Stimulated activated CD4-positive, alpha-beta T cell treated with anti-CD3 and anti-CD28 coated beads, TNF-alpha, amount 100 ng/mL, for 4 hours (primary cell): ENCODE results near the gene USP46.
A peak's percentile ranks its signal among the peaks of the same experiment; 100 is the strongest.

Experiments
- DNase-seq, 3 experiments: peaks; one replicate each; pipeline ENCODE4 v3.0.0-alpha.2; 2020; ENCODE audit warnings: low read depth in 3 of 3

USP46 gene

DNA sequence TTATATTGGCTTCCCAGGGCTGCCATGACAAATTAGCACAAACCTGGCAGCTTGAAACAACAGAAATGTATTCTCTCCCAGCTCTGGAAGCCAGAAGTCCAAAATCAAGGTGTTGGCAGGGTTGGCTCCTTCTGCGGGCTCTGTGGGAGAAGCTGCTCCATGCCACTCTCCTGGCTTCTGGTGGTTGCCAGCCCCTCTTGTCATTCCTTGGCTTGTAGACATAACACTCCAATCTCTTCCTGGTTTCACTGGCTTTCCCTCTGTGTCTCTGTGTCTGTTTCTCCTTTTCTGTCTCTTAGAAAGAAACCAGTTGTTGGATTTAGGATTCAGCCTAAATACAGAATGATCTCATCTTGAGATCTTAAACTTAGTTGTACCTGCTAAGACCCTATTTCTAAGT, 85.5 kb downstream of the USP46 start:
- no peak for DNase-seq

DNA sequence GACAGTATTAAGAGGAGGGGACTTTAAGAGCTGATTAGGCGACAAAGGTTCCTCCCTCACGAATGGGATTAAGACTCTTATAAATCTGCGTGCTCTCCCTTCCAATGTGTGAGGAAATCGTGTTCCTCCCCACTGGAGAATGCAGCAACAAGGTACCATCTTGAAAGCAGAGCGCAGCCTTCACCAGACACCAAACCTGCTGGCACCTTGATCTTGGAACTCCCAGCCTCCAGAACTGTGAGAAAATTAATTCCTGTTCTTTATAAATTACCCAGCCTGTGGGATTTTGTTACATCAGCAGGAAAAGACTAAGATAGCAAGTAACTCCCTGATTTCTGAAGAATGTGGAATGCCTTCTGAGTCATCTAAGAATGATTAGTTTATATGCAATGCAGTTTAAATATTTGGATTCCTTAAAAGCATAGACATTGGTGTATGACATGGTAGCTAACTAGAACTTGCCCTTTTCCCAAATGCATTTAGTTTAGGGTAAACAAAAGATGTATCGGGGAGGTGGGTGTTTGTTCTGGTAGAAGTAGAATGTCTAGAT, 86.1 kb downstream of the USP46 start:
- DNase-seq = no peak

DNA sequence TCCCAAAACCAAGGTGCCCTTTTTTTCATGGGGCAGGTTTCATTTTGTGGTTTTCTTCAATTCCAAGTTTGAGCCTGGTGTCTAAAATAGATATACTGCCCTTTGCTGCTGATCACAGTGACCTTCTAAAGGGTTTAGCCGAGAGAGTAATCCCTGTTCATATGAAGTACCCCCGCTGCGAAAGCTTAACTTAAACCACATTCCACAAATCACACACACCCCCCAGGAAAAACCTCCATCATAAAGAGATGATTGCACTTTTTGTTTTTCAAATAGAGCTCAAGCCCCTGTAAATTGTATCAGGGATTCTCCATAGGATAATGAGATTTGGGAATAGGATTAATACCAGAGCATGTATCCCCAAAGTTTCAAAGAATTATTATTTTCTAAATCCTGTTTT, 90.8 kb downstream of the USP46 start:
- no peak for DNase-seq

DNA sequence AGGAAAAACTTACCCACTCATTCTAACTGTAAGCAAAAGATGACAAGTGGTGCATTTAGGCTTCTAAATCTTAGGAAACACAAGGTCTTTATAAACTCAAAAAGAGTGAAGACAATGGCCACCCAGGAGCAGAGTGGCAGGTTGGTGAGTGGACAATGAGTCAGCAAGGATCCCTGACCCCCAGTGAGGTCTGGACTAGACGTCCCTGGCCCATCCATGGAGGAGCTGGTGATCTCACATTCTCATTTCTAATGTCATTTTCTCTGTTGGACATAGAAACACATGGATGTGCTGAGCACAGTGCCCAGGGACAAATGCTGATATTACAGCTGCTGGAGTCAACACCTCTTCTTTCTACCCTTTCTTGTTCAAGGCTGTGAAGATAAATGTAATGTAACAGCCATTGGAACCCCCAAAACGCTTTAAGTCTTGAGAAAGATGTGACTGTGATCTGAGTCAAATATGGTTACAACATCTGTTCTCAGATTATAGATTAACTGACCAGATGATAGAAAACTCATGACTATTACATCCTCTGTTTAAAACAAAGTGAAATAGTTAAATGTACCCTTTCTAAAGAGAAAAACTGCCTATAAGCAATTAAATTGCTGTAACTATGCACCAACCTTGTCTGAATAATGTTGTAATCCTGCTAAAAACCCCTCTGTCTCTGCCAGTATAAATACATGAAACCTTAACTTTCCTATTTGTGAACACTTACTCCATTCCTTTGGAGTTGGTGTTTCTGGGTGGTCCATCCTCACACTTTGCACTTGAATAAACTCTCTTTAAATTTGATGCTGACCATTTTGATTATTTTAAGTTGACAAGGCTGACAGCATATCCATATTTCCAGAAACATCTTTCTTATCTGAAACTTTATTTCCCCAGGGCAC, 92.7 kb downstream of the USP46 start:
- DNase-seq = no peak

DNA sequence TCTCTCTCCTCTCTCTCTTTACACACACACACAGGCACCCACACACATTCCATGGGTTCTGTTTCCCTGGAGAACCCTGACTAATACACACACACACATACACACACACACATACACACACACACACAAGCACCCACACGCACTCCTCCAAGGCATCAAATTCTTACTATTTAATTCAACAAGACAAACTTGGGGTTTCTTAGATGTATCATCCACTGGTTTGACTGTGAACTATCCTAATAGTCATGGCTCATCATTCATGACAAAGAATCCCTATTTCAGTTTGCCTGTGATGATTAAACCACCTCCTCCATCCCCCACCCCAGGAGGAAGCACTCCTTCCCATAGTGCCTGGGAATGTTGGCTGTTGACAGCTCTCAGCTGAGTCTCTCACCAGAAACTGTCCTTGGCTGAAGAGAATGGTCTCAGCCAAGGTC, 98.2 kb downstream of the USP46 start:
- DNase-seq = no peak

DNA sequence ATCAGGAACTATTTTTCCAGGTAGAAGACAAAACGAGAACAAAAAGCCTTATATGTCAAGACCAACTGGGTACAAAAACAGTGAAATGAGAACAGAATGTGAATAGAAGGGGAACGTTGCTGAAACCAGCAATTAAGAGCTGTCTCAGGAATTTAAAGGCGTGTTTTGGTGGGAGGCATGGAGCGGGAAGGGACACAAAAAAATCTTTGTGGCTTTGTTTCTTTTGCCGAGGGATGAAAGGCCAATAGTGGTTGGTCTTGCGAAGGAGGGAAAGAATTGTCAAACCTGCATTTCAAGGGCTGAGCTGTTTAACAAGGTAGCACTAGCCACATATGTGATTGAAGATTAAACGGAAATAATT, 103.8 kb downstream of the USP46 start:
- DNase-seq = no peak

DNA sequence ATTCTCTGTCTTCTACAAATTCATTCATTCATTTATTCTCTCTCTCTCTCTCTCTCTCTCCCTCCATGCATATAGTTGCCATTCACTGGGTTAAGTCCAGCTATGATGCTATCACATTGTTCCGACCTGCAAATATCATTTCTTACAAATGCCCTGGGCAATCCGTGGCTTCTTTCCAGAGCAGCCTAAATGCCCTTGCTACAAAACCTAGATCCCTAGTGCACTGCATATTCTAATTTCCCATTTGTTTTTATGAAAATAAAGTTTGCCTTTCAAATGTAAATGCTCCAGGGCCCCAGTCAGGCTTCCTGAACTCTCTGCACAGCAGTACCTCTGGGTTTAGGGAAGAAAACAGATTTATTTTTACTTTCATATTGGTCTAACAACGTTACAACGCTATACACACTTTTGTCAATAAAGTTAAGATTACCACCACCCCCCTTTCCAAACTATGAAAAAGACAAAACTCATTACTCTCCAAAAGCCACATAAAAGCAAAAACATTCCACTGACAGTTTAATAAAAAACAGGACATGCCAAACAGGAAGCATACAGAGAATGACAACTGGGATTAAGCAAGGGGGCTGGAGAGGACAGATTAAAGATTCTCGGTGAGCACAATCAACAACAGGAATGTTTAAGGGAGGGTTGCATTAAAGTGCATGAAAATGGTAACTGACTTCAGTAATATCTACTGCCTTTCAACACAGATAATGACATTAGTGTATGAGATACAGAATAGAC, 104.3 kb downstream of the USP46 start:
- no peak for DNase-seq

DNA sequence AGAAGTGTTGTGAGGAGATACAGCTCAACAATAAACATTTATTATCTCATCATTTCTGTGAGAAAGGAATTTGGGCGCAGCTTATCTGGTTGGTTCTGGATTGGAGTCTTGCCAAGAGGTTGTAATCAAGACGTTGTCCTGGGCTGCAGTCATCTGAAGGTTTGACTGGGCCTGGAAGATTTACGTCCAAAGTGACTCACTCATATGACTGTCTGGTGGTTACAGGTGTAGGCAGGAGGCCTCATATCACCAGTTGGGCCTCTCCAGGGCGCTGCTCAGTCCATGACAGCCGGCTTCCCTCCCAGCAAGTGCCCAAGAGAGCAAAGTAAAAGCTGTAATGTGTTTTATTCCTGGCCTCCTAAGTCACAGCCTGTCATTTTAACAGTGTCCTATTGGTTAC, 106.3 kb downstream of the USP46 start:
- no peak for DNase-seq

DNA sequence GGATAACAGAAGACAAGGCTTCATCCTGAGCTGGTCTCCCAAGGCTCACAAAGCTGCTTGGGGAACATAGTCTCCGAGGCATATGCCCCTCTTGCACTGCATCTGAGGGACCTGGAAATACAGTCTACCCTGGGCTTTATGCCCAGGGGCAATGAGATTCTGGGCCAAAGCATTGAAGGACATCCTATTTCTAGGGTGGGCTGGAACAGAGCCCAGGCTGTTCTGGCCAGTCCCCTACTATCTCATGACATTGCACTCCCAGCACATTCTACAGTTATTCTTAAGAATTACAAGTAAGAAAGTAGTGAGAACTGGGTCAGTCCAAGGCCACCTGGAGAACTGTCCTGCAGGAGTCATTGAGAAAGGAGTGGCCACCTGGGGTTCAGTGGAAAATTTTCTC, 107.6 kb downstream of the USP46 start:
- DNase-seq = no peak

DNA sequence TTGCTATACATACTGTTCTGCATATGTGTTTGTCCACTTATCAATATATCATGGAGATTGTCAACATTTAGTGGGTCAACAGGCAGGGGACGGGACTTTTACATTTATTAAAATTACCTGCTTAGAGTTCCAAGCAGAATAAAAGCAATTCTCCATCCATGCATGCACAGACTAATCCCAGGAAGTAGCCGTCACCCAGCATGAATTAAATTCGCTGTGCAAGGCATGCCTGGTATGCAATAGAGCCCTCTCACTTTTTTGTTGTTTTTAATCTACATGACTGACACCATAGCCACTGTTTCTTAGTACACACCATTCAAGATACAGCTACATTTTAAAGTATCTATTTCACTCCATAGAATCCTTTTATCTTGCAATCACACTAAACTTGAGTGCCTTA, 108.9 kb downstream of the USP46 start:
- DNase-seq = no peak

DNA sequence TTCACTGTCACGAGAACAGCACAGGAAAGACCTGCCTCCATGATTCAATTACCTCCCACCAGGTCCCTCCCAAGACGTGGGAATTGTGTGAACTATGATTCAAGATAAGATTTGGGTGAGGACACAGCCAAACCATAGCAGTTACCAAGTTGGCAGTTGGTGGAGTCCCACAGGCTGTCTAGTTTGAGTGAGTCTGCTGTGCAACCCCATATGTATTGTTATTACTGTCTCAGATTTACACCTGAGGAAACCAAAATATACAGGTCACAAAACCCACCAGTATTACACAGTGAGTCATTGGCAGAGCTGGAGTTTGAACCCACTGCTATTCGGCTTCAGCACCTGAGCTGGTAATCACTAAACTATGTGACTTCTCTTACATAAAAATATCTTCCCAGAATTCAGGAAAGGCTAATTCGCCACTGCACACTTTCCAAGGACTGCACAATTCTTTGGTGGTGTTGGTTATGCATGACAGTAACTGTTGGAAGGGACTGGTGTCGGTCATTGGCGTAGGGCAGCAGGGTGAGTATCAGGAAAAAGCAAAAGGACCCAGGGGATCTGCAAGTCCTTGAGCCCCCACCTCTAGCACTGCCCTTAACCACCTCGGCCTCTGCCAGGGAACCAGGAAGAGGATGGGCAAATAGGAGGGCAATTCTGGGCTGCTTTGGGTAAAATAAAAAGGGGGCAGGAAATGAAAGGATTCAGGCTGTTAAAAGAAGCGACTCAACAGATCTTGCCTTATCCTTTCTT, 110.1 kb downstream of the USP46 start:
- no peak for DNase-seq

DNA sequence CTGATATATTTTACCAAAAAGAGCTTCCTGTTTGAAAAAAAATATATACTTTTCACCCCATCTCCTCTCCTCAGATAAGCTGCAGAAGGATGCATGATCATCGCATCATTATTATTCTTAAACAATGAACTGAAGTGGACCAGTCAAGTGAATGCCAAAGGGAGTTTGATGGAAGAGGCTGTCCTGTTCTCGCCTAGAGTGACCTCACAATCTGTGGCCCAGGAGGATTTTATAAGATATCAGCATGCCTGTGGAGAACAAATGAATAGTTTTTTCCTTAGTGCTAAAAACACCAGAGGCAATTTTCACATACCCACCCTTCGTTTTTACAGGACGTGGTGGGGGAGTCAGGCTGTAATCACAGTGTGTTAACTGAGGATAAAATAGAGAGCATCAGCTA, 112.7 kb downstream of the USP46 start:
- DNase-seq = no peak

DNA sequence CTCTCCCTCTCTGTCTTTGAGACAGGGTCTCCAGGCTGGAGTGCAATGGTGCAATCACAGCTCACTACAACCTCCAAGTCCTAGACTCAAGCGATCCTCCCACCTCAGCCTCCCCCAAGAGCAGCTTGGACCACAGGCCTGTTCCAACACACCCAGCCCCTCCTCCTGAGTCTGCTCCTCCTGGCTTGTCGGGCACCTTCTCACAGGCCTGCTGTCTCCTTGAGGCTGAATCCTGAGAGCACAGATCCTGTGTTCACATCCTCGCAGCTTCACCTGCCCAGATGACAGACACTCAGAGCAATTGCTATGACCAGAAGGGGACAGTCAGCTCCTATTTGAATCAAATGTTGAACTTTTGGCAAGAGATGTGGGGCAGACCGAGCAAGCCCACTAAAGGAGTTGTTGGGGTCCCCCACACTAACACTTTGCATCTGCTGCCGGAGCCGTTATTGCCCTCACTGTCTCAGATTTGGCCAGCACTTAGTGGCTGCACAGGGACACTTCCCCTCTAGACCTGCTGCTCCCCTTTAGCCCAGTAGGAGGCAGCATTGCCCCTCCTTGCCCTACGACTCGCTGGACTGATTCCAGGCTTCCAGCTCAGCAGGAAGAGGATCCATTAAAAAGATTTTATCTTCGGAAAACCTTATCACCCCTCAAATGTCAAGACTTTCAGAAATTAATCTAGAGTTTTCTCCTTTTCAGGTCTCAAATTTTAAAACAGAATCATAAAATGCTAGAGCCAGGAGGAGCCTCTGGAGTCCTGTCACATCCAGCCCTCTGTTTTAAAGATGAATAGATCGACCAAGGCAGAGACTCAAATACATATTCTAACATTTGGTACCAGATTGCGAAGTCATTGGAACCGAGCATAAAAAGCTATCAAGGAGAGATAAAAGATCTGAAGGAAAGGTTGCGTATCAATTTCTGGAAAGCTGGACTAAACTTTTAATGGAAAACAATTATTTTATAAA, 113.7 kb downstream of the USP46 start:
- DNase-seq = peak; percentile 17 to 22 (median 18)
